ENCODE measurements around the gene KLF9. TPM values are rescaled to one million over a fixed set of nuclear protein-coding genes. Genes with fewer than 3 reads are reported as not detected.
A peak's percentile ranks its signal among the peaks of the same experiment; 100 is the strongest.

KLF9 gene
- total and polyA plus RNA-seq, 9 of the 15 experiments (the other 6 are each of a cell fraction or from before 2014, with no cell fraction given): 3.3 to 11.9 (median 6.9) TPM

- peak; percentile 70 for TF ChIP-seq NEUROD1 (IDR thresholded peaks at IDR 0.05; ENCODE audit: borderline replicate concordance, low read depth, low read length, partially characterized antibody)
- no peak for TF ChIP-seq YBX1 (IDR thresholded peaks at IDR 0.05)
- TF ChIP-seq SRSF9 (IDR thresholded peaks at IDR 0.05; ENCODE audit: borderline replicate concordance, low read depth, low read length): no peak
- TF ChIP-seq HINFP (tag; conservative IDR thresholded peaks at IDR 0.05; ENCODE audit: low read depth): no peak
- TF ChIP-seq RCOR1 (IDR thresholded peaks at IDR 0.05; ENCODE audit: borderline replicate concordance in 1 of 2, low read depth in 2 of 2, low read length in 2 of 2): no peak
- TF ChIP-seq MAZ (CRISPR knock-in tag; conservative IDR thresholded peaks at IDR 0.05 in 1 of 2, IDR thresholded peaks at IDR 0.05 in 1 of 2): no peak; a peak in 1 of 4 replicates
- no peak for TF ChIP-seq STAT5B (CRISPR knock-in tag; IDR thresholded peaks at IDR 0.05)
- no peak for TF ChIP-seq EHMT2 (IDR thresholded peaks at IDR 0.05)
- TF ChIP-seq RFX7 (CRISPR knock-in tag; IDR thresholded peaks at IDR 0.05): no peak
- no peak for TF ChIP-seq NR2C2 (CRISPR knock-in tag; IDR thresholded peaks at IDR 0.05)
- TF ChIP-seq NR2C2 (tag; IDR thresholded peaks at IDR 0.05): no peak; the same call in 1 of the 2 replicates
- no peak for TF ChIP-seq ZNF282 (CRISPR knock-in tag; IDR thresholded peaks at IDR 0.05)
- TF ChIP-seq JUNB (CRISPR knock-in tag; conservative IDR thresholded peaks at IDR 0.05): no peak
- no peak for TF ChIP-seq NELFE (IDR thresholded peaks at IDR 0.05; ENCODE audit: insufficient read depth, insufficient read length)
- TF ChIP-seq MTA2 (IDR thresholded peaks at IDR 0.05; ENCODE audit: low read depth): no peak
- no peak for TF ChIP-seq ZNF232 (CRISPR knock-in tag; IDR thresholded peaks at IDR 0.05)
- TF ChIP-seq MBD1 (CRISPR knock-in tag; IDR thresholded peaks at IDR 0.05): no peak
- peak; percentile 31; the same call in 1 of the 2 replicates for TF ChIP-seq MBD2 (IDR thresholded peaks at IDR 0.05; ENCODE audit: borderline replicate concordance, low read depth)
- no peak for TF ChIP-seq USF2 (CRISPR knock-in tag; IDR thresholded peaks at IDR 0.05)
- TF ChIP-seq SAFB2 (IDR thresholded peaks at IDR 0.05; ENCODE audit: borderline replicate concordance, low read depth, low read length, severe bottlenecking): no peak
- peak; percentile 86 for TF ChIP-seq POLR2G (IDR thresholded peaks at IDR 0.05; ENCODE audit: low read depth, low read length)
- no peak for TF ChIP-seq ZNF347 (CRISPR knock-in tag; IDR thresholded peaks at IDR 0.05; ENCODE audit: low read depth)
- no peak for TF ChIP-seq STAG1 (CRISPR knock-in tag; IDR thresholded peaks at IDR 0.05; ENCODE audit: borderline replicate concordance)
- no peak for TF ChIP-seq RBM34 (IDR thresholded peaks at IDR 0.05; ENCODE audit: borderline replicate concordance, insufficient read depth, low read length)
- TF ChIP-seq LEF1 (IDR thresholded peaks at IDR 0.05): peak; percentile 13; the same call in 1 of the 2 replicates
- TF ChIP-seq GATA2 (CRISPR knock-in tag; IDR thresholded peaks at IDR 0.05): no peak
Measured at GRCh38 chr9:70418822-70419555, 4.5 kb upstream of the KLF9 start (continued).
